NT2/D1 (cell line): ENCODE data around the gene CD200R1L.

Experiments
- SUZ12 ChIP-seq: IDR thresholded peaks from 2 replicates; pipeline ENCODE4 v1.6.1; 2011; ENCODE audit not compliant: insufficient read length, insufficient read depth; ENCODE audit errors: extremely low read depth
- YY1 ChIP-seq: IDR thresholded peaks from 2 replicates; pipeline ENCODE4 v1.6.1; 2011; ENCODE audit not compliant: insufficient read length, insufficient read depth
- ZNF274 ChIP-seq: IDR thresholded peaks from 2 replicates; pipeline ENCODE4 v1.6.1; 2011; ENCODE audit warnings: mild to moderate bottlenecking, low read depth, low read length

- TF ChIP-seq ZNF274 (no peak), SUZ12 (no peak), YY1 (no peak)
Measured at GRCh38 chr3:112776000-112776399, 70.7 kb downstream of the CD200R1L start.
